Fibroblast of skin of scalp (primary cell): Measurements from ENCODE around the gene CARHSP1.
"Not testable (repeated sequence)": the region's sequence is repeated elsewhere in the genome, so short reads cannot be mapped to it uniquely, and the experiment has no call there.

Source experiments
- DNase-seq: peaks from one replicate; pipeline ENCODE4 v3.0.0-alpha.2; 2013

Gene CARHSP1

DNA sequence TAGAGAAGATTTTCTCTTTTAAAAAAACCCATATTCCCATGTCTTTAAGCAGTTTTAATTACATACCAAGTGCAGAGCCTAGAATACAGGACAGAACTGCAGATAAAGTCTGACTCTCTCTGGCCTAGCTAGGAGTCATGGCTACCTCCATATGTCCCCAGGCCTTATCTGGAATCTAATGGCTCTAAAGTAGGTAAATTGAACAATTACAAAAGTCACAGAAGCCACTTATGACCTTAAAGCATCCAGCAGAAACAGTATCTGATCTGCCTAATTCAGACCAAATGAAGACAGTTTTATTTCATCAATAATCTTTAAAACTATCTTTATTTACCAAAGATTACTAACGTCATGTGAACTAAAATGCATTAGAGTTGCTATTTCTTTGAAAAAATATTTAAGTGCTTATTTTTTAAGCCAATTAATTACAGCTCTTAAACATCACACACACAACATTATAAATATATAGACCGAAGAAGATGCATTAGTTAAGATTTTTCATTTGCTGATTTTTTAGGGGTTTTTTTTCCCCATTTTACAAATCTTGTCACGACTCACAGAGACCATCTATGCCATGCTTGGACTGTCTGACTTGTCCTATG is 42.4 kb downstream of the CARHSP1 start:
- DNase-seq: no peak

- no peak for DNase-seq
Measured at GRCh38 chr16:8822403-8822802, 46.4 kb downstream of the CARHSP1 start.

GRCh38 chr16:8819411-8820034 is 49.3 kb downstream of the CARHSP1 start:
- no peak for DNase-seq

- DNase-seq: no peak
Measured at GRCh38 chr16:8818504-8819270, 50.1 kb downstream of the CARHSP1 start.

GRCh38 chr16:8816967-8817655 is 51.7 kb downstream of the CARHSP1 start:
- DNase-seq: no peak

DNA sequence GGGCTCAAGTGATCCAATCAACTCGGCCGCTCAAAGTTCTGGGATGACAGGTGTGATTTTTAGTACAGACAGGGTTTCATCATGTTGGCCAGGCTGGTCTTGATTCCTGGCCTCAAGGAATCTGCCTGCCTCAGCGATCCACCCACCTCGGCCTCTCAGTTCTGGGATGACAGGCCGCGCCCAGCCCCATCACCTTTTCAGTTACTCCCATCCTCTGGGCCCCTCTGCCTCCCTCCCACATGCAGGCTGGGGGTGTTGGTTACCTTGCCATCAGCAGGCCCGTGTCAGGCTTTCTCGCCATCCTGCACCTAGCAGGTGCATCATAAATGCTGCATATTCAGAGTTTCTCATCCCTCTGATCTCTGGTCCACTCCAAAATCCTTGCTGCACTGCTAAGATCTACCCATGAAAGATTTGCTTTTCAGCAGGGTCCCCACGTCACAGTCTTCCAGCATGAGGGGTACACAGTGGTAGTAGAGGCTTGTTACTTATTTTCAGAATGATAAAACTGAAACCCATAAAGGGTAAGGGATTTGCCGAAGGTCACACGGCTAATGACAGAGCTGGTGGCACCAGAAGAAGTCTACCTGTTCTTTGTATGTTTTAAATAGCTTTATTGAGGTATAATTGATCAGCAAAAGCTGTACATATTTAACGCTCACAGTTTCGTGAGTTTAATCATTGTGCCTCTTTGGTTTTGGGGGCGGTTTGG is 54.6 kb downstream of the CARHSP1 start:
- no peak for DNase-seq

GRCh38 chr16:8812162-8812843 is 56.5 kb downstream of the CARHSP1 start:
- DNase-seq: no peak

DNA sequence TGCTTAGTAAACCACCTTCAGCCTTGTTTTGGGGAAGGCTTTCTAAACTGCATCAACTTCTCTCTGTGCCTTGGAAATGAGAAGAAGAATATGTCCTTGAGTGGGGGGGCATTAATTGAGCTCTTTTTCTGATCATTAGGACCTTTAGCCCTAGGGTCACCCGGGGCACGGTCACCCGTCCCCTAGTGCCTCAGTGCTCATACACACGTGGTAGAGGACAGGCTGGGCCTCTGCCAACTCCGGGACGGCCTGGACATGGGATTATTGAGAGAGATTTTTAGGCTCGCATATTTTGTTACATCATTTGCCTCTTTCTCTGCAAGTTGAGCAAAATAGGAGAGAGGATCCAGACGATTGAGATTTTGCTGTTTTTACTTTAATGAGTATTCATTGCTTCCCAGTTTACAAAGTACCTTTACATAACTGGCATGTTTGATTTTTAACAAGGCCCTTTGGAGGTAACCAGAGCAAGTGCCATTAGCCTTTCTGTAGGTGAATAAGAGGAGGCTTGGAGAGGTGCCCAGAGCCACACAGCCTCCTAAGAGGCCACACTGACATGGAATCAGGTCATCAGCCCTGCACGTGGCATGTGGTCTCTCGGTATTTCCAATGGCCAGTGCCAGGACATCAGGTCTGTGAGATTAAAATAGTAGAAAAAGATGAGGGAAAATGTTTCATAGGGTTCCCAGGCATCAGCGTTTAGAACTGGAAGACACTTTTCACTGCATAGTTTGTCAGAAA is 60.0 kb downstream of the CARHSP1 start:
- no peak for DNase-seq

DNA sequence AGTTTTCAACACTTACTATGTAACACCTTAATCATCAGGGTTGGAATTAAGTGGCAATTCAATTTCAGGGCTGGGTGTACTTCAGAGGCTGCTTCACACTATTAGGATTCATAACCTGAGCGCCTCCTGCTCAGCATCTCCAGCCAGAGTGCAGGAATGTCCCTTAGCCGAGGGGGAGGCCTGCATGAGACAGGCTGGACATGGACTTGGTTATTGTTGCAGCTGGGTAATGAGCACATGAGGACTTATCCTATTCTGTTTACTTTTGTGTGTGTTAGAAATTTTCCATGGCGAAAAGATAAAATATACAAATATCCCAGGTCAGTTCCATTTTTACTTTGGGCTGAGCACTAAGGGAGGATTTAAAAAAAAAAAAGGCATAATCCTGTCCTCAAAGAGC is 60.8 kb downstream of the CARHSP1 start:
- no peak for DNase-seq

DNA sequence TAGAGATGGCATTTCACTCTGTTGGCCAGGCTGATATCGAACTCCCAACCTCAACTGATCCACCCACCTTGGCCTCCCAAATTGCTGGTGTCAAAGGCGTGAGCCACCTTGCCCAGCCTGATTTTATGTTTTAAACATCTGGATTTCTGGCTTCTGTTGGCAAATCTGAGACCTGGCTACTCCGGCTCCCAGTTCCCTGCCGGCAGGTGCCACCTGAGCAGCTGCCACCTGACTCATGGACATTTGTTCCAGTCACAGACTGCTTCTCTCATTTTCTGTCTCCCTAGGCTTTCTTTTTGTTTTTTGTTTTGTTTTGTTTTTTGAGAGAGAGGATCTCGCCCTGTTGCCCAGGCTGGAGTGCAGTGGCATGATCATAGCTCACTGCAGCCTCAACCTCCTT is 61.6 kb downstream of the CARHSP1 start:
- no peak for DNase-seq

DNA sequence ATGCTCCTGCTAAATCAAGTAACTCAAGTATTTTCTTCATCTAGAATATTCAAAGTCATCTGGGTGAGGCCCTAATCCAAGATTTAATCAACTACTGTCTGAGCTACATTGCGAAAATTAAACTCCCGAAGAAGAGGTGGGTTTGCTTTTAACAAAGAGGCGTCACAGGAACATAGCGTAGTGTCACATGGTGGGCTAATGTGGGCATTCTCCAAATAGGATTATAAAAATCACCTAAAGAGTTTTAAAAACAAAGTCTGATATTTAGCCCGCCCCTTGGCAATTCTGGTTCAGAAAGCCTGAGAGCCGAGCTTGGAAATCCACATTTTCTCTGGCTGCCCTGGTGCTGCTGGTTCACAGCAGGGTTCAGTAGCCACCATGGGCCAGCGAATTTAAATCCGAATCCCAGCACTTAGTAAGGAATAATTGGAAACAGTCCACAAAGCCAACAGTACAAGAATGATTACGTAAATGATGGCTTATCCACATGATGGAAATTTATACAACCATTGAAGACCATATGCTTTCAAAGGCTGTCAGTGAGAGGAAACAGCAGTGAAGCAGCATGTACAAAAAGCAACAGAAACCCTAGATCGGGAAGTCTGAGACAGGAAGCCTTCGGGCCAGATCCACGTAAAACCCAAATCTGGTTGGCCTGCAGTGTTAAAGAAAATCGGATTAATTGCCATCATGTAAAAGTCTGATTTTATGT is 62.4 kb downstream of the CARHSP1 start:
- DNase-seq: no peak

DNA sequence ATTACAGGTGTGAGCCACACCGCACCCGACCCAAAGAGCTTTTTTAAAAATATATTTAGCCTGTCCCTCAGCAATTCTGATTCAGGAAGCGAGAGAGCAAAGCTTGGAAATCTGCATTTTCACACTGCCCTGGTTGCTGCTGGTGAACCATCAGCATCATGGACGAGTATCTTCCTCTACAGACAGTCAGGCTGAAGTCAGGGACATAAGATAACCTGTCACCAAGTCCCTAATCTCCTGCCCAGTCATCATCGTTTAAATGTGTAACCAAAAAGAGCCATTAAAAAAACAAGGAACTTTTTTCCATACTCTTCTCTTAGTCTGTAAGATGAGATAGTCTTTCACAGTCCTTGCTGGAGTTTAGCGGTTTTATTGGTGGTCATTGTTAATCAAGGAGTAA is 64.5 kb downstream of the CARHSP1 start:
- no peak for DNase-seq

DNA sequence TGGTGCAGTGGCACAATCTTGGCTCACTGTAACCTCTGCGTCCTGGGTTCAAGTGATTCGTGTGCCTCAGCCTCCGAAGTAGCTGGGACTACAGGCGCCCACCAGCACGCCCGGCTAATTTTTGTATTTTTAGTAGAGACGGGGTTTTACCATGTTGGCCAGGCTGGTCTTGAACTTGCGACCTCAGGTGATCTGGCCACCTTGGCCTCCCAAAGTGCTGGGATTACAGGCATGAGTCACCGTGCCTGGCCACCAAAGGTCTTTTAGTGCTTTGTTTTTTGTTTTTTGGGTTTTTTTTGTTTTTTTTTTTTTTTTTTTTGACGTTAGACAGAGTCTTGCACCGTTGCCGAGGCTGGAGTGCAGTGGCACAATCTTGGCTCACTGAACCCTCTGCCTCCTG is 65.1 kb downstream of the CARHSP1 start:
- DNase-seq: not testable (repeated sequence)
